Measurements from ENCODE around the gene DPY30.

DPY30 gene

DNA sequence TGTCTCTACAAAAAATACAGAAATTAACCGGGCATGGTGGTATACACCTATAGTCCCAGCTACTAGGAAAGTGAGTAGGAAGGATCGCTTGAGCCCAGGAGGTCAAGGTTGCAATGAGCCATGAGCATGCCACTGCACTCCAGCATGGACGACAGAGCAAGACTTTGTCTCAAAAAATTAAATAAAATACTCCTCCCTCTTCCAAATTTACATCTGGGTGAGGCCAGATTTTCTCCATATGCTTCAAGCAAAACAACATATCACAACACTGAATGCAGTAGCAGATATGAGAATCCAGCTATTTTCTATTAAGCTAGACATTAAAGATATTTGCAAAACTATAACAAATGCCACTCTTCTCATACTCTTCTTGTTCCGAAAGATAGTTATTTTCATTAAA, 49.7 kb downstream of the DPY30 start:
- in situ Hi-C loops (cut with HindIII; ENCODE audit: low sequenced_read_pairs), result no loop called here
- no peak for TF ChIP-seq CTCF (IDR thresholded peaks at IDR 0.05; ENCODE audit: low read depth, low read length, missing control alignments)

GRCh38 chr2:31987454-31988220, 52.0 kb downstream of the DPY30 start:
- no peak for DNase-seq (ENCODE audit: low read depth)
- TF ChIP-seq CTCF (IDR thresholded peaks at IDR 0.05; ENCODE audit: low read depth, low read length, missing control alignments), result no peak
- H3K4me3 ChIP-seq (ENCODE audit: low read depth, low read length), result no peak overlapping the region
- in situ Hi-C loops (cut with HindIII; ENCODE audit: low sequenced_read_pairs), result no loop called here

More for the DNA sequence above, 49.7 kb downstream of the DPY30 start:
- DNase-seq (ENCODE audit: low read depth), result no peak
- no peak overlapping the region for H3K4me3 ChIP-seq (ENCODE audit: low read depth, low read length)

DNA sequence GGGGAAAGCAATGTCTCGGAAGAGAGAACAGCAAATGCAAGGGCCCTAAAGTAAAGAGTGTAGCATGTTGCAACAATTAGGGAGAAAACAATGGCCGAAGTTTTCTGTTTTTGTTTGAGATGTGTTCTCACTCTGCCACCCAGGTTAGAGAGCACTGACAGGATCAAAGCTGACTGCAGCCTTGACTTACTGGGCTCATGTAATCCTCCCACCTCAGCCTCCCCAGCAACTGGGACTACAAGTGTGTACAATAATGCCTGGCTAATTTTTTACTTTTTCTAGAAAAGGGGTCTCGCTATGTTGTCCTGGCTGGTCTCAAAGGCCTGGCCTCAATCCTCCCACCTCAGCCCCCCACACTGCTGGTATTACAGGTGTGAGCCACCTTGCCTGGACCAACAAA, 52.7 kb downstream of the DPY30 start:
- in situ Hi-C loops (cut with HindIII; ENCODE audit: low sequenced_read_pairs), result no loop called here
- no peak for TF ChIP-seq CTCF (IDR thresholded peaks at IDR 0.05; ENCODE audit: low read depth, low read length, missing control alignments)
- no peak overlapping the region for H3K4me3 ChIP-seq (ENCODE audit: low read depth, low read length)
- DNase-seq (ENCODE audit: low read depth), result no peak

- in situ Hi-C loops (cut with HindIII; ENCODE audit: low sequenced_read_pairs), result no loop called here
- H3K4me3 ChIP-seq (ENCODE audit: low read depth, low read length), result no peak overlapping the region
- no peak for TF ChIP-seq CTCF (IDR thresholded peaks at IDR 0.05; ENCODE audit: low read depth, low read length, missing control alignments)
- DNase-seq (ENCODE audit: low read depth), result no peak
These were observed 55.7 kb downstream of the DPY30 start for GRCh38 chr2:31983762-31984467.

DNA sequence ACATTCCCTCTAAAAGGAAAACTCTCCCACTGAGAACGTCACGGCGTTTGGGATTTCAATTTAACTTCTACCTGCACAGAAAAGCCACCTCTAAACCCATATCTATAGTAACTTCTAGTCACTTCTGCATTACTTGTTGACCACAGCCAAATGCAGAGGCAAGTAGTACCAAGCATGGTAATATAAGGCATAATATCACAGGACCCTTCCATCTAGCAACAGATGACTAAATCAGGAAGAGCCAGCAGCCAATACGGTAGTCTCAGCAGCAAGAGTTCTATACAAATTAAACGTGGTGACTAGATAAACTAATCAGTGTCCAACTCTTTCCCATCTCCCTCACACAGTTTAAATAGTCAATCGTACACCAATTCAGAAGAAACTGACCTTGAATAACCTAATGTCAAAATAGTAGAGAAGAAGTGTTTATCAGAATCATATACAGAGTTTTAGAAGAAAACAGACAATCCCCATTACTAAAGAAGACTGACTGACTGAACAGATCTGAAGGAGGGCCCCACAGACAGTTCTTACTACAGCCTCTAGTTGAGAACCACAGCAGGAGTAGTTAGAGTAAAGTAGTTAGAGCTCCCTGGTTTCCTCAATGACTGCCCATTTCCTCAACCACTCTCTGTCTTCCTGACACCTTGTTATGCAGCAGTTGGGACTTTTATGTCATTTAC, 58.8 kb downstream of the DPY30 start:
- in situ Hi-C loops (cut with HindIII; ENCODE audit: low sequenced_read_pairs), result no loop called here
- DNase-seq (ENCODE audit: low read depth), result no peak
- no peak for TF ChIP-seq CTCF (IDR thresholded peaks at IDR 0.05; ENCODE audit: low read depth, low read length, missing control alignments)

GRCh38 chr2:31979956-31980355, 59.6 kb downstream of the DPY30 start:
- no peak for DNase-seq (ENCODE audit: low read depth)
- H3K4me3 ChIP-seq (ENCODE audit: low read depth, low read length), result no peak overlapping the region
- TF ChIP-seq CTCF (IDR thresholded peaks at IDR 0.05; ENCODE audit: low read depth, low read length, missing control alignments), result no peak
- in situ Hi-C loops (cut with HindIII; ENCODE audit: low sequenced_read_pairs), result no loop called here

More for the DNA sequence above, 58.8 kb downstream of the DPY30 start:
- H3K4me3 ChIP-seq (ENCODE audit: low read depth, low read length), result no peak overlapping the region

Measured in astrocyte of the cerebellum (primary cell).